Natural killer cell treated with Interleukin-12 subunit alpha and Interleukin-12 subunit beta and Interleukin-15 and Interleukin-18, amount 100 ng/mL, for 72 hours (primary cell): ENCODE results near the gene TCERG1L. TPM values are rescaled to one million over a fixed set of nuclear protein-coding genes. Genes with fewer than 3 reads are reported as not detected.

ENCODE experiments used
- ATAC-seq, 2 donors: fragments of 150-1000 bp; cut with Tn5 transposase in 1 of 2; sonication (Bioruptor Pico), chemical (Tn5 transposase) in 1 of 2; 2 replicates each; pipeline ENCODE4 v1.10.0; 2021
- DNase-seq: peaks from one replicate; pipeline ENCODE4 v3.0.0; 2022; ENCODE audit warnings: low spot score
- H3K27ac Mint-ChIP-seq, 2 donors: 1 replicate in 1 of 2; 2 replicates in 1 of 2; pipeline ENCODE4 v1.8.0; 2022; ENCODE audit warnings: mixed read lengths in 2 of 2, mild to moderate bottlenecking in 1 of 2, moderate library complexity in 1 of 2
- H3K27me3 Mint-ChIP-seq, 2 donors: 1 replicate in 1 of 2; 2 replicates in 1 of 2; pipeline ENCODE4 v1.8.0; 2022; ENCODE audit warnings: mixed read lengths in 2 of 2
- H3K36me3 Mint-ChIP-seq: one replicate; pipeline ENCODE4 v1.8.0; 2022; ENCODE audit warnings: mixed read lengths
- H3K4me1 Mint-ChIP-seq, 2 donors: 1 replicate in 1 of 2; 2 replicates in 1 of 2; pipeline ENCODE4 v1.8.0; 2022; ENCODE audit warnings: low read depth in 2 of 2, mixed read lengths in 2 of 2, mild to moderate bottlenecking in 1 of 2
- H3K4me3 Mint-ChIP-seq: one replicate; pipeline ENCODE4 v1.8.0; 2022; ENCODE audit warnings: mixed read lengths
- H3K9me3 Mint-ChIP-seq: 2 replicates; pipeline ENCODE4 v1.8.0; 2022; ENCODE audit warnings: mixed read lengths
- total RNA-seq, 2 donors: library from RNA; stranded (reverse); gene quantifications; one replicate each; pipeline ENCODE4 v1.2.3, GENCODE V29; 2022

The TCERG1L gene
- total RNA-seq, 2 donors from 2014 or later = 0.10 to 0.81 TPM

GRCh38 chr10:131271195-131271880, 40.2 kb downstream of the TCERG1L start:
- no peaks in the 10 kb centered on the region for H3K27me3 Mint-ChIP-seq
- no peaks in the 10 kb centered on the region for H3K36me3 Mint-ChIP-seq
- H3K27ac Mint-ChIP-seq = no peak overlapping the region
- no peaks in the 10 kb centered on the region for H3K4me1 Mint-ChIP-seq
- ATAC-seq (no peak), DNase-seq (no peak)
- H3K4me3 Mint-ChIP-seq = no peak overlapping the region
- no peaks in the 10 kb centered on the region for H3K9me3 Mint-ChIP-seq

- no peak overlapping the region for H3K27ac Mint-ChIP-seq
- H3K4me3 Mint-ChIP-seq = no peak overlapping the region
- ATAC-seq (no peak), DNase-seq (no peak)
- H3K9me3 Mint-ChIP-seq = no peaks in the 10 kb centered on the region
- no peaks in the 10 kb centered on the region for H3K36me3 Mint-ChIP-seq
- no peaks in the 10 kb centered on the region for H3K27me3 Mint-ChIP-seq
- H3K4me1 Mint-ChIP-seq = no peaks in the 10 kb centered on the region
Observed at GRCh38 chr10:131270461-131271190, 40.9 kb downstream of the TCERG1L start.

GRCh38 chr10:131269776-131270460, 41.6 kb downstream of the TCERG1L start:
- H3K36me3 Mint-ChIP-seq = no peaks in the 10 kb centered on the region
- no peak for DNase-seq
- no peak for ATAC-seq
- H3K27ac Mint-ChIP-seq = no peak overlapping the region
- no peaks in the 10 kb centered on the region for H3K27me3 Mint-ChIP-seq
- H3K4me3 Mint-ChIP-seq = no peak overlapping the region
- no peaks in the 10 kb centered on the region for H3K4me1 Mint-ChIP-seq
- H3K9me3 Mint-ChIP-seq = no peaks in the 10 kb centered on the region

GRCh38 chr10:131267814-131268095, 43.8 kb downstream of the TCERG1L start:
- ATAC-seq = peak; percentile 4 to 9
- Mint-ChIP-seq H3K4me3 (no peak overlapping the region), H3K27ac (no peak overlapping the region), H3K27me3 (no peaks in the 10 kb centered on the region), H3K36me3 (no peaks in the 10 kb centered on the region), H3K9me3 (no peaks in the 10 kb centered on the region), H3K4me1 (no peaks in the 10 kb centered on the region)
- DNase-seq = no peak

GRCh38 chr10:131266936-131267813, 44.3 kb downstream of the TCERG1L start:
- Mint-ChIP-seq H3K27me3 (no peaks in the 10 kb centered on the region), H3K36me3 (no peaks in the 10 kb centered on the region), H3K27ac (no peak overlapping the region), H3K9me3 (no peaks in the 10 kb centered on the region), H3K4me3 (no peak overlapping the region), H3K4me1 (no peaks in the 10 kb centered on the region)
- no peak for DNase-seq
- peak; percentile 19 to 30 for ATAC-seq

GRCh38 chr10:131264110-131264788, 47.3 kb downstream of the TCERG1L start:
- H3K27ac Mint-ChIP-seq = no peak overlapping the region
- no peaks in the 10 kb centered on the region for H3K36me3 Mint-ChIP-seq
- no peak for ATAC-seq
- no peak for DNase-seq
- H3K4me1 Mint-ChIP-seq = no peaks in the 10 kb centered on the region
- H3K9me3 Mint-ChIP-seq = no peaks in the 10 kb centered on the region
- H3K27me3 Mint-ChIP-seq = no peaks in the 10 kb centered on the region
- no peak overlapping the region for H3K4me3 Mint-ChIP-seq

- Mint-ChIP-seq H3K4me1 (no peaks in the 10 kb centered on the region), H3K36me3 (no peaks in the 10 kb centered on the region), H3K27ac (no peak overlapping the region), H3K4me3 (no peak overlapping the region), H3K27me3 (no peaks in the 10 kb centered on the region), H3K9me3 (no peaks in the 10 kb centered on the region)
- ATAC-seq = no peak
- DNase-seq = no peak
Observed at GRCh38 chr10:131261890-131262475, 49.5 kb downstream of the TCERG1L start.

- no peaks in the 10 kb centered on the region for H3K9me3 Mint-ChIP-seq
- ATAC-seq (no peak), DNase-seq (no peak)
- no peak overlapping the region for H3K27ac Mint-ChIP-seq
- no peaks in the 10 kb centered on the region for H3K4me1 Mint-ChIP-seq
- H3K36me3 Mint-ChIP-seq = no peaks in the 10 kb centered on the region
- H3K27me3 Mint-ChIP-seq = no peaks in the 10 kb centered on the region
- no peak overlapping the region for H3K4me3 Mint-ChIP-seq
Observed at GRCh38 chr10:131260452-131261211, 50.9 kb downstream of the TCERG1L start.

- H3K4me3 Mint-ChIP-seq = no peak overlapping the region
- peak in 1 of 2 donors; percentile 30 for ATAC-seq
- H3K4me1 Mint-ChIP-seq = no peaks in the 10 kb centered on the region
- no peak for DNase-seq
- no peaks in the 10 kb centered on the region for H3K9me3 Mint-ChIP-seq
- H3K27ac Mint-ChIP-seq = no peak overlapping the region
- H3K27me3 Mint-ChIP-seq = no peaks in the 10 kb centered on the region
- no peaks in the 10 kb centered on the region for H3K36me3 Mint-ChIP-seq
Observed at GRCh38 chr10:131260031-131260430, 51.5 kb downstream of the TCERG1L start.

GRCh38 chr10:131259535-131259934, 52.0 kb downstream of the TCERG1L start:
- no peak for DNase-seq
- Mint-ChIP-seq H3K4me3 (no peak overlapping the region), H3K36me3 (no peaks in the 10 kb centered on the region), H3K4me1 (no peaks in the 10 kb centered on the region), H3K27me3 (no peaks in the 10 kb centered on the region), H3K9me3 (no peaks in the 10 kb centered on the region), H3K27ac (no peak overlapping the region)
- peak in 1 of 2 donors; percentile 30 for ATAC-seq

GRCh38 chr10:131258256-131258655, 53.3 kb downstream of the TCERG1L start:
- no peak for DNase-seq
- Mint-ChIP-seq H3K27me3 (no peaks in the 10 kb centered on the region), H3K9me3 (no peaks in the 10 kb centered on the region), H3K4me3 (no peak overlapping the region), H3K4me1 (no peaks in the 10 kb centered on the region), H3K36me3 (no peaks in the 10 kb centered on the region), H3K27ac (no peak overlapping the region)
- ATAC-seq = no peak

- H3K27ac Mint-ChIP-seq = no peak overlapping the region
- no peaks in the 10 kb centered on the region for H3K27me3 Mint-ChIP-seq
- no peaks in the 10 kb centered on the region for H3K4me1 Mint-ChIP-seq
Observed at GRCh38 chr10:131257027-131257426, 54.5 kb downstream of the TCERG1L start.

More at GRCh38 chr10:131257027-131257426, 54.5 kb downstream of the TCERG1L start:
- H3K9me3 Mint-ChIP-seq = no peaks in the 10 kb centered on the region
- no peaks in the 10 kb centered on the region for H3K36me3 Mint-ChIP-seq
- no peak for ATAC-seq
- DNase-seq = no peak
- no peak overlapping the region for H3K4me3 Mint-ChIP-seq
